AG10803 (cell line): Measurements from ENCODE around the gene RASGRP4.
"Not testable (repeated sequence)": the region's sequence is repeated elsewhere in the genome, so short reads cannot be mapped to it uniquely, and the experiment has no call there.

Experiments
- DNase-seq: peaks from one replicate; pipeline ENCODE4 v3.0.0; 2010; ENCODE audit warnings: low read depth
- H3K4me3 ChIP-seq: 2 replicates; pipeline ENCODE4 v1.5.1; 2011; ENCODE audit warnings: mild to moderate bottlenecking, low read length, control low read depth
- CTCF ChIP-seq: conservative IDR thresholded peaks from 2 replicates; pipeline ENCODE4 v1.5.1; 2011; ENCODE audit warnings: mild to moderate bottlenecking, low read length, control low read depth, inconsistent platforms

The RASGRP4 gene

GRCh38 chr19:38412961-38413360 lies 13.1 kb downstream of the RASGRP4 start:
- no peak for TF ChIP-seq CTCF
- H3K4me3 ChIP-seq: no peak overlapping the region
- no peak for DNase-seq

GRCh38 chr19:38412491-38412890 lies 13.5 kb downstream of the RASGRP4 start:
- H3K4me3 ChIP-seq: no peak overlapping the region
- TF ChIP-seq CTCF: no peak
- no peak for DNase-seq

GRCh38 chr19:38411898-38412297 lies 14.1 kb downstream of the RASGRP4 start:
- H3K4me3 ChIP-seq, DNase-seq: not testable (repeated sequence)

DNA sequence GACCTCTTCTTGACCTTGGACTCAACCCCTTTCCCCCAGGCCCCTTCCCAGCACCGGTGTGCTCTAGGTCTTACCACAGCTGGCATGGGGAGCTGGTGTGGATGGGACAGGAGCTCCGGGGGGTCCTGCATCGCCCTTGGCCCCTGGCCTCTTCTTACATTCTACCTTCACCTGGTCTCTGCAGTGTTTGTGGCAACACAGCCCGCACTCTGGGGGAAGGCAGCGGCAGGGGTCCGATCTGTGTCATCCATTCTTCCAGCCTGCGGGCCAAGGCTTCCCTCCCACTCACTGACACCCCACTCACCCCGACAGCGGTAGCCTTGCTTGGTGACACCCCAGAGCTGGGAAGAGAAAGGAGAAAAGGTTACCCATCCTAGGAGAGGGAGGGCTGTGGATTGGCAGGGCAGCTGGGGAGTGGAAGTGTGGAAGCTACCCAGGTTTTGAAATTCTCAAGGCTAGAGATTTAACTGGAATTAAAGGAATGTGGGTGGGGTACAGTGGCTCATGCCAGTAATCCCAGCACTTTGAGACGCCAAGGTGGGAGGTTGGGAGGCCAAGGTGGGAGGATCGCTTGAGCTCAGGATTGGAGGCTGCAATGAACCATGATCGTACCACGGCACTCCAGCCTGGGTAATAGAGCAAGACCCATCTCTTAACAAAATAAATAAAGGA lies 14.8 kb downstream of the RASGRP4 start:
- DNase-seq: no peak
- no peak overlapping the region for H3K4me3 ChIP-seq
- no peak for TF ChIP-seq CTCF

DNA sequence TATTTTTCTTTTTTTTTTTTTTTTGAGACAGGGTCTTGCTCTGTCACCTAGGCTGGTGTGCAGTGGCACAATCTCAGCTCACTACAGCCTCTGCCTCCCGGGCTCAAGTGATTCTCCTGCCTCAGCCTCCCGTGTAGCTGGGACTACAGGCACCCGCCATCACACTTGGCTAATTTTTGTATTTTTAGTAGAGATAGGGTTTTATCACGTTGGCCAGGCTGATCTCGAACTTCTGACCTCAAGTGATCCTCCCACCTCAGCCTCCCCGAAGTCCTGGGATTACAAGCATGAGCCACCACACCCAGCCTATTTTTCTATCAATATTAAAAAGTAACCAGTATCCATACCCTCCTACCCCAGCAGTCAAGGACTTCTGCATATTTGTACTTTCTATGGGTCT lies 15.6 kb downstream of the RASGRP4 start:
- not testable (repeated sequence) for H3K4me3 ChIP-seq, DNase-seq

GRCh38 chr19:38409631-38410133 lies 16.3 kb downstream of the RASGRP4 start:
- peak; percentile 43 for DNase-seq
- H3K4me3 ChIP-seq: no peak overlapping the region
- no peak for TF ChIP-seq CTCF

GRCh38 chr19:38405276-38405675 lies 20.7 kb downstream of the RASGRP4 start:
- TF ChIP-seq CTCF: no peak
- no peak overlapping the region for H3K4me3 ChIP-seq
- DNase-seq: no peak

GRCh38 chr19:38404858-38405257 lies 21.2 kb downstream of the RASGRP4 start:
- no peak for DNase-seq
- no peak for TF ChIP-seq CTCF
- H3K4me3 ChIP-seq: no peak overlapping the region
